Endothelial cell of umbilical vein (primary cell): ENCODE measurements around the gene CRTC1. TPM values are rescaled to one million over a fixed set of nuclear protein-coding genes. Genes with fewer than 3 reads are reported as not detected.

ENCODE experiments used
- BruUV-seq: library from RNA; stranded (reverse); fragments of 400-500 nt; replicated peaks from 2 replicates; lab custom pipeline; 2021; lab: Mats Ljungman, UMichigan
- CTCF ChIA-PET: fragments of 300-600, 350-600 bp; sonication (Branson Sonifier 250); formaldehyde crosslinking; loops from one replicate; lab custom pipeline; 2021; ENCODE audit warnings: antibody characterized with exemption, inconsistent platforms; lab: Charles Lee
- POLR2A ChIA-PET: fragments of 300-600, 350-600 bp; sonication (Branson Sonifier 250); formaldehyde crosslinking; loops from one replicate; lab custom pipeline; 2021; ENCODE audit warnings: antibody characterized with exemption, inconsistent platforms; lab: Charles Lee
- DNase-seq: peaks from one replicate; pipeline ENCODE4 v3.0.0-alpha.2; 2011; ENCODE audit warnings: low read depth, low spot score
- FAIRE-seq: peaks from 2 replicates; lab custom pipeline; 2011; peaks lifted over from hg19 to GRCh38; lab: Jason Lieb, UNC
- H2AFZ ChIP-seq: 2 replicates; pipeline ENCODE4 v1.6.0; 2012; ENCODE audit warnings: low read depth, low read length, control low read depth, inconsistent platforms
- H3K27ac ChIP-seq: 2 replicates; pipeline ENCODE4 v1.5.1; 2011; ENCODE audit warnings: low read depth, mild to moderate bottlenecking, control low read depth, low read length, moderate library complexity; ENCODE audit not compliant: insufficient read depth
- H3K27me3 ChIP-seq, 2 experiments: 2 replicates each; pipeline versions ENCODE4 v1.6.0 to v1.6.1; 2011; ENCODE audit warnings: low read length in 2 of 2, mixed read lengths in 1 of 2; ENCODE audit not compliant: control insufficient read depth in 2 of 2, insufficient read depth in 2 of 2
- H3K36me3 ChIP-seq, 2 experiments: 2 replicates in 1 of 2; 3 replicates in 1 of 2; pipeline ENCODE4 v1.5.1; 2011; ENCODE audit warnings: low read length in 2 of 2, mild to moderate bottlenecking in 1 of 2, moderate library complexity in 1 of 2; ENCODE audit not compliant: control insufficient read depth in 2 of 2, insufficient read depth in 2 of 2; ENCODE audit errors: extremely low read depth in 1 of 2
- H3K4me1 ChIP-seq: 3 replicates; pipeline ENCODE4 v1.5.1; 2011; ENCODE audit warnings: mild to moderate bottlenecking, low read length; ENCODE audit not compliant: control insufficient read depth, insufficient read depth; ENCODE audit errors: extremely low read depth
- H3K4me2 ChIP-seq: 2 replicates; pipeline ENCODE4 v1.6.1; 2011; ENCODE audit warnings: low read length, control low read depth, mixed read lengths; ENCODE audit not compliant: insufficient read depth
- H3K4me3 ChIP-seq, 3 experiments: fragments of 200-600 bp in 1 of 3; sonication (generic), shearing (Covaris generic) in 1 of 3; replicated peaks in 1 of 3; 2 replicates each; pipeline ENCODE4 v1.5.1; 2011 to 2016; ENCODE audit warnings: control low read depth in 3 of 3, low read length in 3 of 3, mild to moderate bottlenecking in 2 of 3, inconsistent platforms in 1 of 3, low read depth in 1 of 3, moderate library complexity in 1 of 3; ENCODE audit not compliant: insufficient read depth in 1 of 3
- H3K79me2 ChIP-seq: 2 replicates; pipeline ENCODE4 v1.6.0; 2012; ENCODE audit warnings: low read length, inconsistent platforms; ENCODE audit not compliant: control insufficient read depth, insufficient read depth
- H3K9ac ChIP-seq: replicated peaks from 2 replicates; pipeline ENCODE3; 2011; ENCODE audit warnings: low read length, control low read depth; ENCODE audit not compliant: insufficient read depth; ENCODE audit errors: extremely low read depth
- H3K9me1 ChIP-seq: replicated peaks from 3 replicates; pipeline ENCODE4 v1.6.0; 2011; ENCODE audit warnings: mild to moderate bottlenecking, low read length; ENCODE audit not compliant: control insufficient read depth, insufficient read depth; ENCODE audit errors: extremely low read depth
- H3K9me3 ChIP-seq: replicated peaks from 2 replicates; pipeline ENCODE4 v1.5.1; 2012; ENCODE audit warnings: low read length, inconsistent platforms; ENCODE audit not compliant: control insufficient read depth, insufficient read depth
- H4K20me1 ChIP-seq: replicated peaks from 2 replicates; pipeline ENCODE3; 2011; ENCODE audit warnings: mild to moderate bottlenecking, low read length; ENCODE audit not compliant: control insufficient read depth, insufficient read depth; ENCODE audit errors: extremely low read depth
- CTCF ChIP-seq, 2 donors: IDR thresholded peaks; 1 replicate in 1 of 2; 2 replicates in 1 of 2; pipeline ENCODE4 v1.5.1; 2011; ENCODE audit warnings: low read length in 2 of 2, mild to moderate bottlenecking in 2 of 2, moderate library complexity in 2 of 2, control low read depth in 1 of 2, inconsistent platforms in 1 of 2, low read depth in 1 of 2; ENCODE audit not compliant: insufficient read depth in 1 of 2; ENCODE audit errors: extremely low read depth in 1 of 2
- EZH2 ChIP-seq: IDR thresholded peaks from 2 replicates; pipeline ENCODE4 v1.6.1; 2012; ENCODE audit warnings: borderline replicate concordance, low read depth, mild to moderate bottlenecking, moderate library complexity, low read length, inconsistent platforms; ENCODE audit not compliant: severe bottlenecking
- FOS ChIP-seq: IDR thresholded peaks from 2 replicates; pipeline ENCODE4 v1.6.1; 2011; ENCODE audit warnings: mild to moderate bottlenecking, low read length, moderate library complexity, borderline replicate concordance; ENCODE audit not compliant: insufficient read depth
- GATA2 ChIP-seq: IDR thresholded peaks from 2 replicates; pipeline ENCODE4 v1.7.0; 2011; ENCODE audit warnings: low read depth, mild to moderate bottlenecking, moderate library complexity, mixed read lengths, low read length; ENCODE audit not compliant: insufficient read length, insufficient read depth
- JUN ChIP-seq: IDR thresholded peaks from 2 replicates; pipeline ENCODE4 v1.6.1; 2011; ENCODE audit warnings: borderline replicate concordance, low read depth; ENCODE audit not compliant: insufficient read length, insufficient read depth
- MAX ChIP-seq: IDR thresholded peaks from 2 replicates; pipeline ENCODE4 v1.6.1; 2011; ENCODE audit not compliant: insufficient read depth, insufficient read length
- MYC ChIP-seq: IDR thresholded peaks from one replicate; pipeline ENCODE4 v1.6.1; 2011; ENCODE audit warnings: mild to moderate bottlenecking, low read depth, low read length
- POLR2A ChIP-seq: IDR thresholded peaks from 2 replicates; pipeline ENCODE4 v1.6.1; 2012; ENCODE audit warnings: low read depth, mild to moderate bottlenecking, control low read depth, low read length
- POLR2AphosphoS5 ChIP-seq: IDR thresholded peaks from 2 replicates; pipeline ENCODE4 v1.6.1; 2012; ENCODE audit warnings: low read depth, mild to moderate bottlenecking, control low read depth, low read length, moderate library complexity; ENCODE audit not compliant: insufficient read depth
- dilution Hi-C: fragments of 300-500 bp; cut with MboI; formaldehyde crosslinking; loops from one replicate; pipeline ENCODE4 v1.15.0; 2019; ENCODE audit warnings: low sequenced_read_pairs; ENCODE audit not compliant: extremely low pct_ligation_motif_present
- intact Hi-C: fragments of 100-400 bp; cut with micrococcal nuclease; formaldehyde crosslinking; loops from one replicate; pipeline ENCODE4 v1.10.0; 2022
- polyA plus RNA-seq, 4 experiments: library from polyadenylated mRNA; depleted of rRNA in 3 of 4; stranded (reverse) in 3 of 4; unstranded in 1 of 4; fragments of >200 nt; gene quantifications; 2 replicates each; pipeline versions ENCODE4 v1.2.1 to v1.2.3, GENCODE V29; 2011 to 2012; ENCODE audit warnings: missing spikeins in 1 of 4
- total RNA-seq: library from RNA; stranded (reverse); gene quantifications from 2 replicates; pipeline ENCODE4 v1.2.3, GENCODE V29; 2021

Gene CRTC1
- total and polyA plus RNA-seq, 2 donors (not counting 3 experiments of a cell fraction or from before 2014, with no cell fraction given): 4.2 to 11.4 TPM

GRCh38 chr19:18776288-18776594 lies 92.8 kb downstream of the CRTC1 start:
- BruUV-seq: no TSS peak
- intact Hi-C loops (no loop called here), dilution Hi-C loops (no loop called here)
- Histone ChIP-seq H3K4me3 (no peak overlapping the region), H2AFZ (no peak overlapping the region), H3K79me2 (no peaks in the 10 kb centered on the region), H3K4me2 (no peak overlapping the region), H3K9me3 (no peaks in the 10 kb centered on the region), H3K4me1 (no peaks in the 10 kb centered on the region), H3K27me3 (peaks cover 3 to 10% of the 10 kb centered on the region in 2 experiments), H3K9me1 (no peaks in the 10 kb centered on the region), H3K27ac (no peak overlapping the region), H3K36me3 (no peaks in the 10 kb centered on the region), H3K9ac (no peak overlapping the region), H4K20me1 (no peaks in the 10 kb centered on the region)
- POLR2A ChIA-PET: no interaction called here
- CTCF ChIA-PET: interaction anchor here (1.8 kb wide), 1 partner anchor 71 kb away, joined by 5 read pairs; no protein-coding TSS in a partner anchor
- no peak for FAIRE-seq
- TF ChIP-seq GATA2 (no peak), EZH2 (no peak), MYC (no peak), CTCF (IDR thresholded peaks at IDR 0.05; ENCODE audit: extremely low read depth in 1 of 2, insufficient read depth in 1 of 2, low read depth in 1 of 2, low read length in 2 of 2) (no peak), POLR2A (no peak), POLR2AphosphoS5 (no peak), JUN (no peak), MAX (no peak), FOS (no peak)
- DNase-seq: no peak
